ENCODE results near the gene KANSL3.

Gene KANSL3

DNA sequence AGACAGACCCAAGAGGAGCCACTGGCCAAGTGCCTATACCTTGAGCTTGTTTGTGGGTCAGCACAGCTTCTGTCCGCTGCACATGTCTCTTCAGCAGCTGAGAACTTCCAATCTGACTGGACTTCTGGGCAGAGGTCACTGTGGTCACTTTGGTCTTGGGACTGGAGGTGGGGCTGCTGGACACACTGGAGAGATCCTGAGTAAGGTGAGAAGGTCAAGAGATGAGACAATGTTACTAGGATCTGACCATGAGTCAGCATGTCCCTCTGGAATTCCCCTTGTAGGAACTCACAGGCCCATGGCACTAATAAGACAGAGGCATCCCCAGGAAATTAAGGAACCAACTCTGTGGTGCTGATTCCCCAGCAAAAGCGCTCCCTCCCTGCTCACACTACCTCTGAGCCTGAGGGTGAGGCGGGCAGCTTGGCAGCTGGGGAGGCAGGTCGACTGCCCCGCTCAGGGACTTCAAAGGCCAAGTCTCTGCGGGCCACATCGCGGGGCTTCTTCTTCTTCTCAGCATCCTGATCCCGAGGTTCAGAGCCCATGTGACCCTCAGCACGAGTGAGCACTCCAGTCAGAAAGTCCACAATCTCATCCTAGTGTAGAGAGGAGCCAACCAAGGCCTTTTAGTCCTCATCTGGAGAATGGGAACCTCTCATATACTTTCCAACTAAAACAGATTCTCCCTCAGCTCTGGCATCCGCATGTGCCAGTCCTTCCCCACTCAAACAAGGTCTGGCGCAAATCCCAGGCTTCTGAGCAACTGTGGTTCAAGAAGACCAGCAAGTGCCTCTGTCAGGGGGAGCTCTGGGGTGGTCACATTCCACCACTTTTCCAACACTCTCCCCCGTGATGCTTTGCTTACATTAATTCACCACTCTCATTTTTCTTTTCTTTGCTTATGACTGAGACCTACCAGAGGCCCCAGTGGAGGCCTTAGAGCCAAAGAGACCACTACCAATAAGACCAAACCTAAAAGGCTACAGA is 29.4 kb downstream of the KANSL3 start:
- TF ChIP-seq, protein P1, sequence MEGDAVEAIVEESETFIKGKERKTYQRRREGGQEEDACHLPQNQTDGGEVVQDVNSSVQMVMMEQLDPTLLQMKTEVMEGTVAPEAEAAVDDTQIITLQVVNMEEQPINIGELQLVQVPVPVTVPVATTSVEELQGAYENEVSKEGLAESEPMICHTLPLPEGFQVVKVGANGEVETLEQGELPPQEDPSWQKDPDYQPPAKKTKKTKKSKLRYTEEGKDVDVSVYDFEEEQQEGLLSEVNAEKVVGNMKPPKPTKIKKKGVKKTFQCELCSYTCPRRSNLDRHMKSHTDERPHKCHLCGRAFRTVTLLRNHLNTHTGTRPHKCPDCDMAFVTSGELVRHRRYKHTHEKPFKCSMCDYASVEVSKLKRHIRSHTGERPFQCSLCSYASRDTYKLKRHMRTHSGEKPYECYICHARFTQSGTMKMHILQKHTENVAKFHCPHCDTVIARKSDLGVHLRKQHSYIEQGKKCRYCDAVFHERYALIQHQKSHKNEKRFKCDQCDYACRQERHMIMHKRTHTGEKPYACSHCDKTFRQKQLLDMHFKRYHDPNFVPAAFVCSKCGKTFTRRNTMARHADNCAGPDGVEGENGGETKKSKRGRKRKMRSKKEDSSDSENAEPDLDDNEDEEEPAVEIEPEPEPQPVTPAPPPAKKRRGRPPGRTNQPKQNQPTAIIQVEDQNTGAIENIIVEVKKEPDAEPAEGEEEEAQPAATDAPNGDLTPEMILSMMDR (IDR thresholded peaks at IDR 0.05; ENCODE audit: insufficient read depth, missing control alignments): no peak
- FAIRE-seq (no peak), DNase-seq (ENCODE audit: insufficient read length, low spot score) (no peak)

DNA sequence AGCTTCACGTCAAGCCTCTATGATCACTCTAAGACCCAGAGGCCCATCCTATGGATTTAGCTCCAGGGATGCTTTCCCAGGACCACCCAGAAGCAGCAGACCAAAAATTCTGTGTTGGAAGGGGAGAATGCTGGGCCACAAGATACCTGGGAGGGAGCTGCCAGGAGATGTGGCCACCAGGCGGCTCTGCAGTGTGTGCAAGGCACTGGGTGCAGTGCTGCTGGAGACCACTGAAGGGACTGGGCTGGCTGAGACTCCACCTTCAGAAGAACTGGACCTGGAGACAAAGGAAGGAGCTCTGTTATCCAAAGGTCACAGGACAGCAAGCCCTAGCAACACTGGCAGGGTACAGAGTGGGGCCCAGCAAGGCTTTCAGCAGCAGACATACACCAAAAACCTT is 34.0 kb downstream of the KANSL3 start:
- FAIRE-seq: no peak
- DNase-seq (ENCODE audit: insufficient read length, low spot score): no peak

DNA sequence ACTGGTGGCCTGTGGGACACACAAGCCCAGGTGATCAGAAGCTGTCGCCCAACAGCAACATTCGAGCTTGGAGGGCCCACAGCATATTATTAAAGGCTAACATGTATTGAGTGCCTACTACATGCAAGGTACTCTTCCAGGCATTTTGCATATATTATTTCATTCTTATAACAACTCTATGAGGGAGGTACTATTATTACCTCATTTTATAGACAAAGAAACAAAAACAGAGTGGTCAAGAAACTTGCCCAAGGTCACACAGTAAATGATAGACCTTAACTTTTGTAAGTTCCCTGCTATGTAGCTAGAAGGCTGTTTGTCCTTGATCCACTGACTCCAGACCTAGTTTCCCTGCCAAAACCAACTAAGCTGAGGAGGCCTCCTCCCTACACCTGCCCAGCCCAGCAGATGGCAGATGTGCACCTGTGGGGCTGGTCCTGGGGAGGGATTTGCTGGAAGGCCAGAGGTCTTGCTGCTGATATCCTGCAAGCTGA is 35.7 kb downstream of the KANSL3 start:
- DNase-seq (ENCODE audit: insufficient read length, low spot score) (no peak), FAIRE-seq (no peak)
- TF ChIP-seq, protein P1 (IDR thresholded peaks at IDR 0.05; ENCODE audit: insufficient read depth, missing control alignments): no peak

More for the DNA sequence above, 34.0 kb downstream of the KANSL3 start:
- TF ChIP-seq, protein P1 (IDR thresholded peaks at IDR 0.05; ENCODE audit: insufficient read depth, missing control alignments): no peak

DNA sequence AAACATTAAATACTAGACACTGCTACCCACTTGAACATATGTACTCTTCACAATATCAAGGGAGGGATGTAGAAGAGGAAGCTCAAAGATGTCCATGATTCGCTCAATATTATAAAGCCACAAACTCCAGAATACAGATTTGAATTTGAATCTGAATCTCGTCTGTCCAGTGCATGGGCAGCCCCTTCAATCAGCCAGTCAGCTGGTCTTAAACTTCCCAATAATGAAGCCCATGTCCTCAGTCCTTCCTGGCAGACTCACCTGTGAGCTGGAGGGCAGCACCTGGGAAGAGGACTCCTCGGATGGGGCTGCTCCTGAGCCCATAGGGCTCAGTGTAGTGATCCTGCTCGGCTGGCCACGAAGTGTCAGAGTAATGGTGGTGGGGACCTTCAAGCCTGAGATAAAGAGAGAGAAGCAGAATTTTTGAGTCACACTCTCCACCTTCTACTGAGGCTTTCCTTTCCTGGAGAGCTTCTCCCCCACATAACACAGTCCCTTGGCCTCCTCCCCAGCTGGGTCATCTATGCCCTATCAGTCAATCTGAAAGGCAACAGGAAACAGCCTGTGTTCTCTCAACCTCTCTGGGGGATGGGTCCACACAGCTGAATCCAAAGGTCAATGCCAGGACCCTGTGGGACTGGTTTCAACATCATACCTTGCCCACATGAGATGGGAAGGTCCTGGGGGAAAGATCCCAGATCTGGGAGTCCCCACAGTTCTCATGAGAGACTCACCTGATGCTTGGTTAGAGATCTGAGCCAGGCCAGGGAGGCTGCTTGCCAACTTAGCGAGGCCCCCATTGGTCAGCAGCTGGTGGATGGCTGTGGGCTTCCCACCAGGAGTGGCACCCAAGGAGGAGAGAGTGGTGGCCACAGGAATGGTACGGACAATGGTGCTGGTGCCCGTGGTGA is 36.5 kb downstream of the KANSL3 start:
- FAIRE-seq: no peak
- no peak for DNase-seq (ENCODE audit: insufficient read length, low spot score)
- TF ChIP-seq, protein P1 (IDR thresholded peaks at IDR 0.05; ENCODE audit: insufficient read depth, missing control alignments): no peak

DNA sequence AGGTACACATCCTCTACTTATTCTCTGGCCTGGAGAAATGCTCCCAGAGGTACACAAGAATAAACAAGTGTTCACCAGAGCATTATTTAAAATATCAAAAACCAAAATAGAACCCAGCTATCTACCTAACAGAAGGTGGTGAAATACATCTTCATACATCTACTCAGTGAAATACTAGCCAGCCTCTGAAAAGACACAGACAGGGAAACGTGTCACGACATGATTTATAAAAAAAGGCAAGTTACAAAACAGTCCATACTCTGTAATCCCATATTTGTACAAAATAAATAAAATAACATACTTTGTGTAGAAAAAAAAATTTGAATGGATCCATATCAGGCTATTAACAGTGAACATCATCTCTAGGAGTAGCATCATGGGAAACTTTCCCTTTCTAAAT is 38.2 kb downstream of the KANSL3 start:
- FAIRE-seq (no peak), DNase-seq (ENCODE audit: insufficient read length, low spot score) (no peak)
- TF ChIP-seq, protein P1 (IDR thresholded peaks at IDR 0.05; ENCODE audit: insufficient read depth, missing control alignments): no peak

DNA sequence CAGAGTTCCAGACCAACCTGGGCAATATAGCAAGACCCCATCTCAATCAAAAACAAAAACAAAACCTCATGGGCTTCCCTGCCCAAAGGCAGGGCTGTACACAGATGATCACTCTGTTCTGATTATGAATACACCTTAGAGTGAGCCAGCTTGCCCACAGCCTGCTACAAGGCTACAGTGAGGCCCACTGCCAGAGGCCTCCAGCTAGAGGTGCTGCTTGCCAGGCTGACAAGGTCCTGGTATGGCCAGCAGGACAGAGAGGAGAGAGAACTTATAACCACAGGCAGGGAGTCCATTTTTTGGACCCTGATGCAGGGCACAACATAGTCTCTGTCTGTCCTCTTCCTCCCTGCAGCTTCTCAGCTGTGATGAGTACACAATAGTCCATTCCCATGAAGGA is 41.5 kb downstream of the KANSL3 start:
- TF ChIP-seq, protein P1 (IDR thresholded peaks at IDR 0.05; ENCODE audit: insufficient read depth, missing control alignments): no peak
- DNase-seq (ENCODE audit: insufficient read length, low spot score) (no peak), FAIRE-seq (no peak)

All from D721Med (cell line).